Tibial nerve (tissue), 4 donors: Measurements from ENCODE around the gene HIGD1B.

Source experiments
- CTCF ChIP-seq, 5 experiments: fragments of 200-600 bp in 3 of 5; fragments of 450-650 bp in 2 of 5; sonication (generic) in 3 of 5; IDR thresholded peaks; one replicate each; pipeline ENCODE4 v1.5.1; 2016 to 2019; ENCODE audit warnings: antibody characterized with exemption in 5 of 5, mild to moderate bottlenecking in 3 of 5, moderate library complexity in 2 of 5
- EP300 ChIP-seq, 2 donors: sonication (generic); formaldehyde crosslinking; IDR thresholded peaks; one replicate each; pipeline ENCODE4 v1.6.1; 2017; ENCODE audit warnings: antibody characterized with exemption in 2 of 2, mild to moderate bottlenecking in 1 of 2
- POLR2A ChIP-seq, 2 donors: fragments of 450-650 bp; IDR thresholded peaks; one replicate each; pipeline ENCODE4 v1.6.1; 2017; ENCODE audit warnings: antibody characterized with exemption in 2 of 2, mild to moderate bottlenecking in 2 of 2, moderate library complexity in 2 of 2

GRCh38 chr17:44894642-44895041 lies 47.0 kb downstream of the HIGD1B start:
- TF ChIP-seq CTCF (IDR thresholded peaks at IDR 0.05) (no peak), POLR2A (IDR thresholded peaks at IDR 0.05) (no peak), EP300 (IDR thresholded peaks at IDR 0.05) (no peak)
